Astrocyte of the spinal cord (primary cell): ENCODE results near the gene CYTH4.

ENCODE experiments used
- DNase-seq: peaks from one replicate; pipeline ENCODE4 v3.0.0; 2011; ENCODE audit warnings: low read depth, low spot score
- H3K4me3 ChIP-seq: 2 replicates; pipeline ENCODE4 v1.5.1; 2011; ENCODE audit warnings: low read depth, mild to moderate bottlenecking, low read length, moderate library complexity
- CTCF ChIP-seq: IDR thresholded peaks from 2 replicates; pipeline ENCODE4 v1.5.1; 2012; ENCODE audit warnings: low read depth, mild to moderate bottlenecking, low read length, inconsistent platforms
- in situ Hi-C: cut with HindIII; loops from 2 replicates; pipeline ENCODE4 v1.10.0; 2017; ENCODE audit warnings: low sequenced_read_pairs

Gene CYTH4

DNA sequence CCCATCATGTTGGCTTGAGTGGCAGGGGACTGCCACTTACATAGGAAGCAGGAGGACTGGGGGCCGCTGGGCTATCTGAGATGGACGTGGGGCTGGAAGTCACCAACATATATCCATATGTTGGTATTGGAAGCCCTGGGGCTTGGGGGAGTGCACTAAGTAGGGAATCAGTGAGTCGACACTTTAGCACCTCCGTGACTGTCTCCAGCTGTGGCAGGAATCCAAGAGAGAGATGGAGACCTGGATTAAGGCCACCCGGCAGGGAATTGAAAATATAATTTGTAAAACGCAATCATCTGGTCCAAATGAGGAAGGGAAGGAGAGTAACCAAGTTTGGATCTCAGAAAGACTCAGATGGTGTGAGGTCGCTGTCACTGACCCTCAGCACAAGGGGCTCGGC, 76.6 kb downstream of the CYTH4 start:
- no peak for TF ChIP-seq CTCF
- in situ Hi-C loops, result no loop called here

DNA sequence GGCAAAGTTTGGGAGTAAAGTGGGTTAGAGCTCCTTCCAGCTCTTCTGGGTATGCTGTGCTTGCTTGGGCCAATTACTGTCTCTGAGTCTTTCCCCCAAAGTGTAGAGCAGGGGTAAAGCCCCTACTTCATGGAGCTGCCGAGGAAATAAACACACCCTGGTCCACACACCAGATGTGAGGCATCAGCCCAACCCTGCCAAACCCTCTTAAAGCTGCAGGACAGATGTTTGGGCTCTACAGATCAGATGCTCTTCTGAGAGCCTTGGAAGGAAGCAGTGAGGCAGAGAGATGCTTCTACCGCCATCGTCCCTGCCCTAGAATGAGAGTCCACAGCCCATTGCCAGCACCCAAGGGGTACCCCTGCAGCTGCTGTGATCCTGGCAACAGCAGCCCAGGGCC, 80.3 kb downstream of the CYTH4 start:
- TF ChIP-seq CTCF, result no peak
- in situ Hi-C loops, result no loop called here
- no peak for DNase-seq

More for the DNA sequence above, 76.6 kb downstream of the CYTH4 start:
- H3K4me3 ChIP-seq, result no peak overlapping the region
- no peak for DNase-seq

DNA sequence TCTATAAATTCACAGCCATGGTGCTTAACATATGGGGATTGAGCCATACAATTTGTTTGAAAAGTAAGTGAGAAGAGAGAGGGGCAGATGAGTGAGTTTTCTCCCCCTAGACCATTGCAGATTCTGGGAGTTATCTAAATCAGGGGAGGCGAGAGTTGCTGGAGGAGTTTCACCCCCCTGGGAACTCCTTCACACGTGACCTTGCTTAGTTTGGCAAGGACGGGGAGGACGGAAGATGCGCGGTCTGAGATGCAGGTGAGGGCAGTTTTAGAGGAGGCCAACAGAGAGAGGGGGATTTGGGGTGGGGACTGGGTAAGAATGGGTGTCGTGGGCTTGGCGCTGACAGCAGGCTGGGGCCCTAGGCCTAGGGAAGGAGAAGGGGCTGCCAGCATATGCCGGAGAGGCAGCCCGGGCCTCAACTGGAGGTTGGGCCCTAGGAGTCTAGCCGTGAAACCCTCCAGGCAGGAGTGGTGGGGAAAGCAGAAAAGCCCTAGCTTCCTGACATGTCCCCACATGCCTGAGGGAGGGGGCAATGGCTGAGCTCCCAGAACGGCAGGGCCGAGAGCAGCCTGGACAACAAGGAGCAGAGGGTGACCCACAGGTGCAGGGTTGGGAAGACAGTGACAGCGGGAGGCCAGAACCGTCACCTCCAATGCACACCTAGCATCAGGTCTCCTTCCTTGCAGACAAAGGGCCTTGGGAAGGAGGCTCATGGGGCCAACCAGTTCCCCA, 81.1 kb downstream of the CYTH4 start:
- H3K4me3 ChIP-seq, result no peak overlapping the region
- no peak for TF ChIP-seq CTCF
- in situ Hi-C loops, result no loop called here
- DNase-seq, result no peak

More for the DNA sequence above, 80.3 kb downstream of the CYTH4 start:
- H3K4me3 ChIP-seq, result no peak overlapping the region
